NCI-H2107 treated with DMSO at 0.1 percent for 48 hours (cell line): ENCODE measurements around the gene CHMP4B.

Source experiments
- DNase-seq: peaks from one replicate; lab custom pipeline; 2025; ENCODE audit not compliant: unreplicated experiment; lab: John Stamatoyannopoulos, UW

Gene CHMP4B

GRCh38 chr20:33817411-33817810 is 6.3 kb downstream of the CHMP4B start:
- no peak for DNase-seq

- no peak for DNase-seq
These were observed 8.3 kb downstream of the CHMP4B start for GRCh38 chr20:33819456-33819855.

- no peak for DNase-seq
These were observed 9.2 kb downstream of the CHMP4B start for GRCh38 chr20:33820362-33820761.

DNA sequence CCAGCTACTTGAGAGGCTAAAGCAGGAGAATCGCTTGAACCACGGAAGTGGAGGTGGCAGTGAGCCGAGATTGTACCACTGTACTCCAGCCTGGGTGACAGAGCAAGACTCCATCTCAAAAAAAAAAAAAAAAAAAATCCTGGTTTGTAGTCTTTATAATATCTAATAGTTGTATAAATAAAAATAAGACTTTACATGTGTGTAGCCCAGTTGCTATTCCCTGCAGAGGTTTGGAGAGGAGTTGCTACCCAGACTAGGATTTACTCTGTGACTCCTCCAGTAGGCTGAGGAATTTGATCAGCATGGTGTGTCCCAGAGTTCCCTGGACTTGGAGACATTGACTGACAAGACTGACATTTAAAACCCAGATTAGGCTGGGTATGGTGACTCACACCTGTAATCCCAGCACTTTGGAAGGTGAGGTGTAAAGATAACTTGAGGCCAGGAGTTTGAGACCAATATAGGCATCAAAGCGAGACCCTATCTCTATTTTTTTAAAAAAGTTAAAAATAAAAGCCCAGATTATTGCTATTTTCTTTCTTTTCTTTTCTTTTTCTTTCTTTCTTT is 10.2 kb downstream of the CHMP4B start:
- DNase-seq, result no peak

GRCh38 chr20:33822423-33822822 is 11.3 kb downstream of the CHMP4B start:
- no peak for DNase-seq

DNA sequence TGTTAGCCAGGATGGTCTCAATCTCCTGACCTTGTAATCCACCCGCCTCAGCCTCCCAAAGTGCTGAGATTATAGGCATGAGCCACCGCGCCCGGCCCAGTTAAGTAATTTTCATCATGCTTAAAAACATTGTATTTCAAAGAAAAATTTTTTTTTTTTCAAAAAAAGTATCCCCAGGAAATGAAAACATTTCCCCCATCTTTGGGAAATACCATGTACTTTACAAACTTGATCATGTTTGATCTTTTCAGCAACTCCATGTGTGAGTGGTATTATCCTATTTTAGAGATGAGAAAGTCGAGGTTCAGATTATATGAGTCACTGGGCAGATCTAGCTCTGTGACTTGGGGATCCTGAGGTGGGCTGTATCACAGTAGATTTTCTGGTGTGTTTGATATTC is 11.8 kb downstream of the CHMP4B start:
- no peak for DNase-seq

- no peak for DNase-seq
These were observed 13.7 kb downstream of the CHMP4B start for GRCh38 chr20:33824852-33825251.

DNA sequence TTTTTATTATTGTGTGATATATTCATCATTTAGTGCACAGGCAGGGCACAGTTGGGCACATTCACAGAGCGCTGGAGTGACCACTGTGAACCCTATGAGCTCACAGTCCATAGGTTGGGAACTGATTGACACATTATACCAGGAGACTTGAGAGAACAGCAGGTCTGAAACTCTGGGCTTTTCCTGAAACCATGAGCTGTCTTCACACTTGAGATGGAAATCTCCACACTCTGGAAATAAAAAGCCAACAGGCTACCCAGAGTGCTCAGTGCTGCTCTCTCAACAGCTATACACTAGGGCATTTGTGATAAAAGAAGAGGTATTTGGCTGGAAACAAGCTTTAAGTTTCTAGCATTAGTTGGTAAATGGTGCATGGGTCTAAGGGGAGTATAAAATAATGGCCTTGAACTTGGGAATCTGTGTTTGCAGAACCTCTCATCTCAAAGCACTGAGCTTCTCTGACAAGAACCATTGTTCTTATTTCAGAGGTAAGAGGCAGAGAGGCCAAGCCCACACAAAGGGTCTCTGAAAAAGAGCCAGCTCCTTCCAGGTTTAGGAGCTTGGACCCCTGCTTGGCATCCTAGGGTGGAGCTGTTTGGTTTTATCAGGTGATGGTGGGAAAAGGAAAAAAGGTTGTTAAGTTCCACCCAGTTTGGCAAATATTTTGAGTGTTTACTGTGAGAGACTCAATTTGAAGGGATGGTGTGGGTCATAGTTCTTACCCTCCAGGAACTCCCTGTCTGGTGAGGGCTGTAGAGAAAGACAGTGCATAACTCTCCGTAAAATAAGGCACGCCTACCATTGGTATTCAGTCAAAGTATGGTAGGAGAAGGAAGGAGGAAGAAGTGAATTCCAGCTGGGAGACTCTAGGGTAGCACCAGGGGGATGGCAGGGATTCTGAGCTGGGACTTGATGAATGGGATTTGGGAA is 14.5 kb downstream of the CHMP4B start:
- no peak for DNase-seq

DNA sequence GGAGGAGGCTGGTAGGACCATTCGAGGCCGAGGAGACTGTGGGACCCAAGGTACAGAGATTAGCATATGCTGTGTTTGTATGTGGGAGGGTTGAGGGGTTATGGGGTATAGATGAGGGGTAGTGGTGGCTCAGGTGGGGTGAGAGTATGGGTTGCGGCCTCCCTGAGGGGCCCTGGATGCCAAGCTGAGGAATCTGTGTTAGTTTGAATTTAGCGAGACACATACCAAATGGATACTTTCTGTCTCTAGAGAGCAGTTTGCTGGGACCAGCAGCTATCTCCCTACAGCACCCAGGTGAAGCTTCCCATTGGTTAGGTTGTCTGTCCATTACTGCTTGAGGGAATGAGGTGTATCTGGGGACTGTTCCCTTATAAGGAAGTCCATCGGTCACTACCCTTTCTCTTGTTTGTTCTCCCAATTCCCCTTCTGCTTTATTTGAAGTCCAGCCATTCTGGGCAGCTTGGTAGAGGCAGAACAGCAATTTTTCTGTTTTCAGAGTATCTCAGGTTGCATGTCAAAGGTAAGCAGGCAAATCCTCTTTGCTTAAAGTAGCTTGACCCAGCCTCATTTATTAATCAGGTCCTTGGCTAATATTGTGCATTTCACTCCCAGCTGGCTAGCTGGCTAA is 15.2 kb downstream of the CHMP4B start:
- no peak for DNase-seq

DNA sequence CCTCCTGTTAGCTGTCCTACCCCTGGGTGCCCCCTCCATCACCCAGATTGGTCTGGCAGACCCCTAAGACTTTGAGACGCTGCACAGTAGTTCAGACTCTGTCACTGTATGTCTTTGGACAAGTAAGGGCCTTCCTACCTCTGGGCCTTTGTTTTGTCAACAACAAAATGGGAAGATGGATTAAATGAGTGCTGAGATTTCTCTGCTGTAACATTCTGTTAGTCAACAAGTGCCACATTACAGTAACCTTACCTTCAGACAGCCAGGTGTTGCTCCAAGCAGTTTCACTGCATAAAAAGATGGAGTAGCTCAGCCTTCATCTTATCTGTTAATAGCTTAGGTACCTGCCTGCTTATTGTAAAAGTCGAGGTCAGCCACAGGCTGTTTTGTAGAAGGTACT is 16.0 kb downstream of the CHMP4B start:
- no peak for DNase-seq

GRCh38 chr20:33827634-33828325 is 16.6 kb downstream of the CHMP4B start:
- DNase-seq, result no peak

GRCh38 chr20:33828326-33828844 is 17.2 kb downstream of the CHMP4B start:
- no peak for DNase-seq

- no peak for DNase-seq
These were observed 17.9 kb downstream of the CHMP4B start for GRCh38 chr20:33828967-33829560.

GRCh38 chr20:33829636-33830035 is 18.5 kb downstream of the CHMP4B start:
- DNase-seq, result no peak

- DNase-seq, result no peak
These were observed 19.2 kb downstream of the CHMP4B start for GRCh38 chr20:33830371-33830770.

DNA sequence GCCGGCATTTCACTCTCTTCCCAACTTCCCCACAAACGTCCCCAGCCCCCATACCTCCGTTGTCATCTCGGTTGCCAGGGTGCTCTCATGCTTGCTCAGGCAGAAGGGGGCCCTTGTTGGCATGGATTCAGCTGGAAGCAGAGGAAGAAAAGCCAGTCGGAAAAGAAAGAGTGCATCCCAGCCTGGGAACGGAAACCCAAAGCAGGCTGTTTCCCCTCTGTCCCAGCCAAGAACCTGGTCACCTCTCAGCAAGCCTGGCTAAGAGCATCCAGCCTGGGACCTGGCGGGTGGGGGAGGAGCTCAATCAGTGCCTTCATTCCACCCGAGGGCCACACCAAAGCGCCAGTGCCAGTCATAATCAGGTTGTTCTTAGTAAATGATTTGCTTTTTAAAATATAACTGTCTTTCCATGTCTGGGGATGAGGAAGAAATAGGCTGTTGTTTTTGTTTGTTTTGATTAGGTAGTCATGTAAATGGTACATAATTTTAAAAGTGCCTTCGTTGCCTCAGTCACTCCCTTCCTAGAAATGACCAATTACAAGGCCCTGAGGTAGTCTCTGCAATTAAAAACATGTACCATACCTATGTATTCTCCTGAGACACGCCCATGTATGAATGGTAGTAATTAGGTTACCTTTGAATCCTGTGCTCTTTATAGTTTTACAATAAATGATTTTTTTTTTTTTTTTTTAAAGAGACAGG is 21.1 kb downstream of the CHMP4B start:
- DNase-seq, result no peak

- no peak for DNase-seq
These were observed 22.2 kb downstream of the CHMP4B start for GRCh38 chr20:33833333-33833732.

GRCh38 chr20:33835615-33836172 is 24.5 kb downstream of the CHMP4B start:
- no peak for DNase-seq

- DNase-seq, result no peak
These were observed 25.1 kb downstream of the CHMP4B start for GRCh38 chr20:33836277-33836676.
